Superior temporal gyrus (tissue), 1 donor: ENCODE results near the gene ZBTB7C.

Experiments
- DNase-seq: peaks from one replicate; pipeline ENCODE4 v3.0.0-alpha.2; 2016; ENCODE audit errors: extremely low spot score

Gene ZBTB7C

GRCh38 chr18:48217258-48218250 lies 191.6 kb downstream of the ZBTB7C start:
- no peak for DNase-seq

DNA sequence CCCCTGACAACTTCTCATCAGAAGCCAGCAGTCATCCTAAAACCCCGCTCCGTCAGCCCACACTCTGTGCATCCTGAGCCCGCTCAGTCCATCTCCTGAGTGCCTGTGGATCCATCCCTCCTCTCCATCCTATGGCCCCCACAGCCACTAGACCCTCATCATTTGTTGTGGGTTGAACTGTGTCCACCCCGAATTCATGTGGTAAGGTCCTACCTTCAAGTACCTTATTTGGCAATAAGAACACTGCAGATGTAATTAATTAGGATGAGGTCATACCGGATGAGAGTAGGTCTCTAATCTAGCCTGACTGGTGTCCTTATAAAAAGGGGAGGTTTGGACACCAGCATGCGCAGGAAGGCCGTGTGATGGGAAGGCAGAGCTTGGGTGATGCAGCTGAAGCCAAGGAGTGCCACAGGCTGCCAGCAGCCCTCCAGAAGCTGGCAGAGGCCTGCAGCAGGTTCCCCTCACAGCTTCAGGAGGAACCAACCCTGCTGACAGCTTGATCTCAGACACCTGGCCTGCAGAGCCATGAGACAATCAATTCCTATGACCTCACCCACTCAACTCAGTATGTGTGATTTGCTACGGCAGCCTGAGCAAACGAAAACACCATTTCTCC lies 192.4 kb downstream of the ZBTB7C start:
- no peak for DNase-seq

- DNase-seq, result peak; percentile 38
These were observed 193.1 kb downstream of the ZBTB7C start for GRCh38 chr18:48215876-48216638.

DNA sequence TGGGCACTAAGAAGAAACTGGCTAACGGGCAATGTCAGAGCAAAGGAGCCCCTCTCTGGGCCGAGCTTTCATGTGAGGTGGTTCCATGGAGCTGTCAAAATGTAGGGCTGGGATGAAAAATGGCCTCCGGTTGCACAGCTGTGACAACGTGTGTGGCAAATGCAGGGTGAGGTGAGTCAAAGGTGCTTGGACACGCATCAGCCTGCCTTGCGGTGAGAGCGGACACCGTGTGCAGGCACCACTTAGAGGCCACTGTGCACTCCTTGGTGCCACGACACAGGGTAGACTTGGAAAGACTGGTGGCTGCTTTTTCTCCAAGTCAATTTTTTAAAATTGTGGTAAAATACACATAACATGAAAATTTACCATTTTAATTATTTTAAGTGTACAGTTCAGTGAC lies 195.4 kb downstream of the ZBTB7C start:
- DNase-seq, result no peak

GRCh38 chr18:48208432-48209140 lies 200.6 kb downstream of the ZBTB7C start:
- DNase-seq, result peak; percentile 27

DNA sequence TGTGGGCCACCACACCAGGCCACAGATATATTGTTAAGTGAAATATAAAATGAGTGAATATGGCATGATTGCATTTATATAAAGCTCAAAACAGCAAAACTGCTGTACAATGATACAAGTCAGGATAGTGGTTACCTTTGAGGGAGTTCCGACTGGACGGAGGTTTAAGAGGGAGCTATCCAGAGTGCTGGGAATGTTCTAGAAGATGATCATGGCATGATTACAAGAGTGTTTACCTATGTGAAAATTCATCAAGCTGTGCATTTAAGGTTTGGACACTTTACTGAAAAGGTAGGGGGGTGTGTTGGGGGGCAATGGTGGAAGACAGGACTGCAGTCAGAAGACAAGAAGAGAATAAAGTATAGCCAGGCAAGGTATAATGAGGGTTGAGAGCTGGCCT lies 201.4 kb downstream of the ZBTB7C start:
- DNase-seq, result no peak

DNA sequence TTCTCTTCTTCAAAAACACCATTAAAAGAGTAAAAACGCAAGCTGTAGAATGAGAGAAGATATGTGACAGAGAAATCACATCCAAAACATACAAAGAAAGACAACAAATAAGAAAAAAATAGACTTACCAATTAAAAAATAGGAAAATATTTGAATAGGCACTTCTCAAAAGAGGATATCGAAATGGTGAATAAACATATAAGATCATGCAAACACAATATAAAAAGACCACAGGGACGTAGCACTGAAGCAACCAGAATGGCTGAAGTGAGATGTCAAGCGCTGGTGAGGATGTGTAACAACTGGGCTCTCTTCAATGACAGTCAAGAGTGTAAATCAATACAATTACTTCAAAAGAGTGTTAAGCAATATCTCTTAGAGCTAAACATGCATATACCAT lies 202.3 kb downstream of the ZBTB7C start:
- no peak for DNase-seq

DNA sequence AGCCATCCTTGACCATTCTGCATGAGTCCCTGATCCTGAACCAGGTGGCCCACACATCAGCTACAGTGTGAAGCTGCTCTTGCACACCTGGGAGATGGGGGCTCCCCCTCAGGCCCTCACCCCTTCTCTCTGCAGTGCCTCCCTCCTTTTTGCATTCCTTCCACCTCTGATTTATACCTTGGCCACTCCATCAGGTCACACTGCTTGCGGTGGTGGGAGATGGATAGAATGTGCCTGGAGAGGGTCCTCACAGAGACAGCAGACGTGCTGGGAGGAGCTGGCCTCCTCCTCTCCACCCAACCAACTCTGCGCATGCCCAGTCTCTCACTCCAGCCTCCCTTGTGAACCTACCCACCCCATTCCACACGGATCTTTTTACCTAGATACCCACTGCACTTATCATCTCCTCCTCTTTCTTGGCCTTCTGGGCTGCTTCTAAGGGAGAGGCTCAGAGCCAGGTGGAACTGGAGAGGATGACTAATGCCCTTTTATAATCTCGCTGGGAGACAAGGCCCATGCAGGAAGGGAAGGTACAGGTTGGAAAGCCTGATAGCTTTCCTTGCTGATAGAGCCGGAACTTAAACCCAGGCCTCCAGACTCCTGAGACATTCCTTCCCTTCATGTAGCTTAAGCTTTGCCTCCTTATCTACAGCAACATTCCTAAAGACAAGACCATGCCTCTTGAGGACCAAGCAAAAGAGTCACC lies 205.1 kb downstream of the ZBTB7C start:
- DNase-seq, result no peak

- no peak for DNase-seq
These were observed 205.8 kb downstream of the ZBTB7C start for GRCh38 chr18:48203288-48203945.

- no peak for DNase-seq
These were observed 206.6 kb downstream of the ZBTB7C start for GRCh38 chr18:48202350-48203260.

- no peak for DNase-seq
These were observed 207.2 kb downstream of the ZBTB7C start for GRCh38 chr18:48202006-48202348.

DNA sequence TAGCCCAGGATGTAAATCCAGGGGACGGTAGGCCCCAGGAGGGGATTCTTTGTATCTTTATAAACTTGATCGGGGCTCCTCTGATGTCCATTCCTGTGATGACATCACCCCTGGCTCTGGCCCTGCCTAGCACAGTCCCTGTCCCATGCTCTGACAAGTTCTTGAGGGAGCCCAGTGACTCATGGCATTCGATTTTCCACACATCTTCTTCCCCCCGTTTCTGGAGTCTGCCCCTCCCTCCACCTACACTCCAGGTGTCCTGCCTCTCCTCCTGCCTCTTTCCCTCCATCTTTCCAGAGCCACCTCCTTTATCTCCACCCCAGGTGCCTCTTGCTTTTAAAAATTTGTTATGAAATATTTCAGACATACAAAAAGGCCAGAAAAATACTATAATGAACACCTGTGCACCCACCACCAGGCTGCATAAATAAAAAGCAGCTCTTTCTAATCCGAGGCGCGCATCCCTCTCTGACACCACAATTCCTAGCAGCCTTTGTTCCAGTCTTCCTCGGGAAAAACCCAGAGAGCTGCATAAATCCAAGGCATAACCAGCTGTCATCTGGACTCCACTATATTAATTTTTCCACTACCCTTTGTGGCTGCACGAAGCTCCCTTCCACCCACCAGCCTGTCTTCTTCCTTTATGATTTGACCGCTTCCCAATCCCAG lies 207.7 kb downstream of the ZBTB7C start:
- DNase-seq, result no peak

GRCh38 chr18:48200631-48201336 lies 208.4 kb downstream of the ZBTB7C start:
- no peak for DNase-seq

GRCh38 chr18:48199399-48199798 lies 209.8 kb downstream of the ZBTB7C start:
- DNase-seq, result no peak

GRCh38 chr18:48197819-48198218 lies 211.4 kb downstream of the ZBTB7C start:
- no peak for DNase-seq

- DNase-seq, result no peak
These were observed 213.4 kb downstream of the ZBTB7C start for GRCh38 chr18:48195787-48196186.

DNA sequence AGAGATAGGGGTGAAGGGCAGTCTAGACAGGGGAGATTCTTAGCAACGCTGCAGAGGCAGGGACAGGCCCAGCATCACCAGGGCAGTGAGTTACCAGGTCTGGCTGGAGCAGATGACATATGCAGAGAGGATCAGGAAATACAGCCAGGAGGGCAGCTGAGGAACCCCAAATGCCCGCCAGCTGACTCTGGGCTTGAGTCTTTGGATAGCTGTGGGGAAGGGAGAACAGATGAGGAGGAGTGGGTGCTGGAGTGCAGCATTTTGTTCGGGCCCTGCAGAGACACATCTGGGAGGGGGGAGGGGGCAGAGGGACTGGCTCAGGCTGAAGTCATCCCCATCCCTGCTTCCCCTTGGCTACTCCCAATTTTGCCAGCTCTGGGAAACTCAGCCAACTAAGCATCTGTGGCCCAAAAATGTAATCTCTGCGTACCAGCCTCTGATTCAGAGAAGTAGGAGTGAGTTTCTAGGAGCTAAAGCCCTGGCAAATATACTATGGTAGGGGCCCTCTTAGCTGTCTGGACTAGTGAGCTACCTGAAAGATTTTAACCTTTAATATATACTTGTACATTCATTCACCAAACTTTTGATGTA lies 214.5 kb downstream of the ZBTB7C start:
- DNase-seq, result peak; percentile 45
